Gastroesophageal sphincter (tissue), 4 donors: Measurements from ENCODE around the gene ACTMAP. TPM values are rescaled to one million over a fixed set of nuclear protein-coding genes. Genes with fewer than 3 reads are reported as not detected.

Experiments used
- ATAC-seq: fragments of 150-250 bp; one replicate; pipeline ENCODE4 v1.9.1; 2016; ENCODE audit warnings: mild to moderate bottlenecking, moderate library complexity
- H3K27ac ChIP-seq, 4 donors: fragments of 200-600 bp; sonication (generic) in 3 of 4; 1 replicate in 3 of 4; 2 replicates in 1 of 4; pipeline ENCODE4 v1.5.1; 2016 to 2019
- H3K27me3 ChIP-seq: fragments of 200-600 bp; sonication (generic); one replicate; pipeline ENCODE4 v1.5.1; 2019
- H3K36me3 ChIP-seq, 2 donors: fragments of 200-600 bp; sonication (generic); one replicate each; pipeline ENCODE4 v1.5.1; 2019; ENCODE audit warnings: control low read depth in 1 of 2
- H3K4me1 ChIP-seq, 3 donors: fragments of 200-600 bp; sonication (generic); 1 replicate in 2 of 3; 2 replicates in 1 of 3; pipeline ENCODE4 v1.5.1; 2016 to 2019; ENCODE audit warnings: control low read depth in 2 of 3
- H3K4me3 ChIP-seq, 2 donors: fragments of 200-600 bp; sonication (generic); one replicate each; pipeline ENCODE4 v1.5.1; 2019; ENCODE audit warnings: mild to moderate bottlenecking in 1 of 2, moderate library complexity in 1 of 2
- H3K9me3 ChIP-seq, 3 donors: fragments of 200-600 bp; sonication (generic); one replicate each; pipeline ENCODE4 v1.5.1; 2017 to 2019; ENCODE audit warnings: control low read depth in 2 of 3
- CTCF ChIP-seq, 4 experiments: fragments of 200-600 bp in 2 of 4; fragments of 450-650 bp in 2 of 4; sonication (generic) in 1 of 4; IDR thresholded peaks; one replicate each; pipeline ENCODE4 v1.5.1; 2017 to 2019; ENCODE audit warnings: antibody characterized with exemption in 4 of 4, mild to moderate bottlenecking in 2 of 4, moderate library complexity in 2 of 4
- EP300 ChIP-seq: sonication (generic); formaldehyde crosslinking; IDR thresholded peaks from one replicate; pipeline ENCODE4 v1.6.1; 2017; ENCODE audit warnings: antibody characterized with exemption, mild to moderate bottlenecking
- POLR2A ChIP-seq, 2 donors: fragments of 450-650 bp; IDR thresholded peaks; one replicate each; pipeline ENCODE4 v1.6.1; 2017; ENCODE audit warnings: antibody characterized with exemption in 2 of 2, mild to moderate bottlenecking in 2 of 2, moderate library complexity in 1 of 2
- POLR2AphosphoS5 ChIP-seq: sonication (generic); formaldehyde crosslinking; IDR thresholded peaks from one replicate; pipeline ENCODE4 v1.6.1; 2017; ENCODE audit warnings: antibody characterized with exemption
- WGBS, 2 donors: methylation state at CpG; one replicate each; pipeline ENCODE4 v1.1.5; 2018; ENCODE audit warnings: low coverage in 1 of 2; 5-methylcytosine and 5-hydroxymethylcytosine counted together
- total RNA-seq, 4 donors: library from RNA; depleted of rRNA; stranded (reverse); fragments of >200 nt; gene quantifications; one replicate each; pipeline ENCODE4 v1.1.0, GENCODE V29; 2016

Gene ACTMAP
- total RNA-seq, 4 donors from 2014 or later = 0.89 to 2.4 (median 2.0) TPM

GRCh38 chr19:40719414-40719894 lies 30.8 kb downstream of the ACTMAP start:
- Histone ChIP-seq H3K36me3 (peaks cover 0 to 19% of the 10 kb centered on the region in 2 donors), H3K4me1 (peaks cover 0 to 85% (median 36%) of the 10 kb centered on the region in 3 donors), H3K4me3 (peak overlapping the region; percentile 77 to 92), H3K27ac (peak overlapping the region; percentile 97 to 99 (median 98)), H3K27me3 (no peaks in the 10 kb centered on the region), H3K9me3 (no peaks in the 10 kb centered on the region)
- WGBS, 2 donors = 15 to 39% methylated on average over 3 to 5 of the region's 7 CpGs
- TF ChIP-seq CTCF (IDR thresholded peaks at IDR 0.05) (no peak), POLR2AphosphoS5 (no peak), EP300 (no peak), POLR2A (IDR thresholded peaks at IDR 0.05) (no peak)
- no peak for ATAC-seq

DNA sequence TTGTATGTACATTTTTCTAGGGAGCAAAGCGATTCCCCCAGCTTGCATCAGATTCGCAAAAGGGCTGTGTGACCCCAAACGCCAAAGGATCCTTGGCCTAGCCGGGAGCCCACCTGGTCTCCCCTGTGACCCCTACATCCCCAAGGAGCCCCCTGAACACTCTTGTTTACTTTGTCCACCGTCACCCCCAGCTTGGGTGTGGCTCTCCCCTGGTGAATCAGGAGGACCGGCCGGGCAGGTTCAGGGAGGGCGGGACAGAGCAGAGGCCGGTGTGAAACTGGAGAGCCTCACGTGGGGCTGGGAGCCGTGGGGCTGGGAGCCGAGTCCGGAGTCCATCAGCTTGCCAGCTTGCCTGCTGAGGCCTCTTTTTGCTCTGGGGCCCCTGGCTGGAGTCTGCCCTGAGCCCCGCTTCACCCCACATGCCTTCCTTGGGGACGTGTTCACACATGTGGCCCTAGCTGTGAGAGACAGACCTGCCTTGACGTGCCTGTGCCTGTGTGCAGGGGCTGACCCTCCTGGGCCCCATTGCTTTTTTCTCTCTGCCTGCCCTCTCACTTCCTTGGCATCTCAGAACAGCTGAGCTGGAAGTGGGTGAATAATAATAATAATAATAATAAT lies 31.4 kb downstream of the ACTMAP start:
- Histone ChIP-seq H3K9me3 (no peaks in the 10 kb centered on the region), H3K36me3 (peaks cover 0 to 13% of the 10 kb centered on the region in 2 donors), H3K4me3 (peak overlapping the region; percentile 77 to 92), H3K4me1 (peaks cover 0 to 85% (median 42%) of the 10 kb centered on the region in 3 donors), H3K27ac (peak overlapping the region; percentile 97 to 99 (median 98)), H3K27me3 (no peaks in the 10 kb centered on the region)
- WGBS, 2 donors = 11% methylated on average over 6 of the region's 16 CpGs; no CpG with 5 or more reads in 1 of the 2 donors
- no peak for TF ChIP-seq CTCF (IDR thresholded peaks at IDR 0.05)
- no peak for TF ChIP-seq EP300
- TF ChIP-seq POLR2AphosphoS5 = no peak
- peak in 1 of 2 donors; percentile 39 for TF ChIP-seq POLR2A (IDR thresholded peaks at IDR 0.05)
- ATAC-seq = no peak

GRCh38 chr19:40717880-40718773 lies 32.1 kb downstream of the ACTMAP start:
- H3K27me3 ChIP-seq = no peaks in the 10 kb centered on the region
- 14% methylated on average over 7 of the region's 20 CpGs; no CpG with 5 or more reads in 1 of the 2 donors for WGBS, 2 donors
- peak overlapping the region; percentile 77 to 92 for H3K4me3 ChIP-seq
- H3K9me3 ChIP-seq = no peaks in the 10 kb centered on the region
- H3K4me1 ChIP-seq = peaks cover 0 to 85% (median 43%) of the 10 kb centered on the region in 3 donors
- ATAC-seq = no peak
- peak overlapping the region; percentile 97 to 99 (median 98) for H3K27ac ChIP-seq
- H3K36me3 ChIP-seq = peaks cover 0 to 11% of the 10 kb centered on the region in 2 donors
- no peak for TF ChIP-seq EP300
- TF ChIP-seq POLR2A (IDR thresholded peaks at IDR 0.05) = peak in 1 of 2 donors; percentile 13
- TF ChIP-seq POLR2AphosphoS5 = no peak

GRCh38 chr19:40717325-40717879 lies 32.9 kb downstream of the ACTMAP start:
- no peaks in the 10 kb centered on the region for H3K27me3 ChIP-seq
- WGBS, 2 donors = 0% methylated on average over 4 of the region's 20 CpGs; no CpG with 5 or more reads in 1 of the 2 donors
- no peaks in the 10 kb centered on the region for H3K9me3 ChIP-seq
- H3K4me1 ChIP-seq = peaks cover 0 to 78% (median 39%) of the 10 kb centered on the region in 3 donors
- peak overlapping the region; percentile 97 to 99 (median 98) for H3K27ac ChIP-seq
- ATAC-seq = no peak
- H3K36me3 ChIP-seq = peaks cover 0 to 12% of the 10 kb centered on the region in 2 donors
- H3K4me3 ChIP-seq = peak overlapping the region; percentile 77 to 92
- TF ChIP-seq EP300 (no peak), POLR2AphosphoS5 (no peak), POLR2A (IDR thresholded peaks at IDR 0.05) (no peak), CTCF (IDR thresholded peaks at IDR 0.05) (no peak)
